GM19035 (cell line): ENCODE results near the gene SMIM27.
"Not testable (repeated sequence)": the region's sequence is repeated elsewhere in the genome, so short reads cannot be mapped to it uniquely, and the experiment has no call there.

Experiments used
- ATAC-seq: cut with Tn5 transposase; IDR thresholded peaks from one replicate; pipeline ENCODE4 v1.9.1; 2021; ENCODE audit not compliant: unreplicated experiment

The SMIM27 gene

DNA sequence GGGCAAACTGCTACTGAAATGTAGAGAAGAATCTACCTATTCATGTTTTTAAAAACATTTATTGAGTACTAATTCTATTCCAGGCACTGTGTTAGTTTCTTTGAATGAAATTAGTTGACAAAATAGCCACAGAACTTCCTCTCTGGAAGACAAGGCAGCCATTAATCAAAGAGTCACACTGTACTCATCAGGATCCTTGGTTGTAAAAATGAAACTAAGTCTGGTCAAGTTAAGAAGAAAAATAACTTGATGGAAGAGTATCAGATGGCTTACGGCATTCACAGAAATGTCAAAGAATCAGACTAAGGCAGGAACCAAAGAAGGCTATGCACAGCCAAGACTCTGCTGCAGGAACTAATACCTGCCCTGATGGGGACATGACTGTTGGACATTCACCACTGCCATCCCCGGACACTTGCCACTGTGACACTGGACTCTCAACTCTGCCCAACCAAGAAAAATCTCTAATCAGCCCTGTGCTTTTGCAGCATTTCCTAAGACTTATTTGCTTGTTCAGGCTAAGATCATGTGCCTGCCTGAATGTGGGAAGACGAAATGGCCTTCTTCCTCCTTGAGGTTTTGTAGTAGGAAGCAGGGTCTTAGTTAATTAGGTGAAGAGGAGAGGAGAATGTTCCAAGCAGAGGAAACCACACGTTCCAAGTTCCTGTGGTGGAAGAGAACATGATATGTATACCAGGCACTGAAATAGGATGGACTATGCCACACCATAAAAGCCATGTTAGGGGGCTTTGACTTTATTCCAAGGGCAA, 44.2 kb downstream of the SMIM27 start:
- no peak for ATAC-seq

DNA sequence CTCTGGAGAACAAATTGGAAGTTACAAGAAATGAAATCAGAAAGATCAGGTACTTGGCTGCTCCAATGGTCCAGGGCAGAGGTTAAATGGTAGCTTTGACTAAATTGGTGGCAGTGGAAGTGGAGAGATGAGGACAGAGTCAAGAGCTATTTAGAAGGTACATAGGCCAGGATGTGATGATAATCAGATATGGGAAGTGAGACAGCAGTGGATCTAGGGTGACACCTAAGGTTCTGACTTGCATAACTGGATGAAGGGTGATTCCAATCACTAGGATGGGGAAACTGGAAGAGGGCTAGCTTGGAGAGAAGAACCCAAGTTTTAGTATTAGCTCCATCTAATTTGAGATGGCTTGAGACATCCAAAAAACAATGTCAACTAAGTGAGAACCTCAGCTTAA, 44.8 kb downstream of the SMIM27 start:
- ATAC-seq = no peak

DNA sequence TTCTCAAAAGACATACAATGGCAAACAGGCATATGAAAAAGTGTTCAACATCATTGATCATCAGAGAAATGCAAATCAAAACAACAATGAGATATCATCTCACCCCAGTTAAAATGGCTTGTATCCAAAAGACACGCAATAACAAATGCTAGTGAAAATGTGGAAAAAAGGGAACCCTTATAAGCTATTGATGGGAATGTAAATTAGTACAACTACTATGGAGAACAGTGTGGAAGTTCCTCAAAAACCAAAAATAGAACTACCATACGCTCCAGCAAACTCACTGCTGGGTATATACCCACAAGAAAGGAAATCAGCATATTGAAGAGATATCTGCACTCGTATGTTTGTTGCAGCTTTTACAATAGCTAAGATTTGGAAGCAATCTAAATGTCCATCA, 46.9 kb downstream of the SMIM27 start:
- not testable (repeated sequence) for ATAC-seq
